SK-N-SH (cell line): Measurements from ENCODE around the gene CHIC2.

Experiments used
- CTCF ChIP-seq: fragments of 200-600 bp; sonication (generic); IDR thresholded peaks from 2 replicates; pipeline ENCODE4 v1.6.1; 2017; ENCODE audit warnings: antibody characterized with exemption, mild to moderate bottlenecking, moderate library complexity
- EP300 ChIP-seq, 2 experiments: IDR thresholded peaks; 2 replicates each; pipeline versions ENCODE4 v1.4.0 to v1.6.1; 2012; ENCODE audit warnings: borderline replicate concordance in 1 of 2, low read depth in 1 of 2, low read length in 1 of 2
- MAX ChIP-seq: IDR thresholded peaks from 2 replicates; pipeline ENCODE4 v1.4.0; 2012; ENCODE audit warnings: low read depth
- REST ChIP-seq: IDR thresholded peaks from 2 replicates; pipeline ENCODE4 v1.6.1; 2012; ENCODE audit warnings: mild to moderate bottlenecking, low read depth, low read length, moderate library complexity
- YY1 ChIP-seq: IDR thresholded peaks from 2 replicates; pipeline ENCODE4 v1.4.0; 2012; ENCODE audit warnings: low read depth, mild to moderate bottlenecking

- no peak for TF ChIP-seq CTCF
- TF ChIP-seq REST: no peak
- TF ChIP-seq MAX: no peak
- TF ChIP-seq EP300 (IDR thresholded peaks at IDR 0.05; ENCODE audit: borderline replicate concordance in 1 of 2, low read depth in 1 of 2, low read length in 1 of 2): no peak
- no peak for TF ChIP-seq YY1
Measured at GRCh38 chr4:54011201-54011600, 53.2 kb downstream of the CHIC2 start.
